H1 (cell line): ENCODE results near the gene CAVIN4. TPM values are rescaled to one million over a fixed set of nuclear protein-coding genes. Genes with fewer than 3 reads are reported as not detected.

Experiments
- ASH2L ChIP-seq: fragments of 200-600, 300-600 bp; sonication (generic); IDR thresholded peaks from one replicate; pipeline ENCODE4 v1.7.1; 2017; ENCODE audit warnings: low read length
- EP300 ChIP-seq, 2 experiments: IDR thresholded peaks; 1 replicate in 1 of 2; 2 replicates in 1 of 2; pipeline ENCODE4 v1.6.1; 2011 to 2012; ENCODE audit warnings: low read depth in 2 of 2, low read length in 2 of 2, mild to moderate bottlenecking in 2 of 2, borderline replicate concordance in 1 of 2, inconsistent platforms in 1 of 2, moderate library complexity in 1 of 2
- HDAC6 ChIP-seq: IDR thresholded peaks from one replicate; pipeline ENCODE4 v1.7.1; 2012; ENCODE audit warnings: low read depth, mild to moderate bottlenecking, inconsistent platforms, low read length, moderate library complexity
- RBBP5 ChIP-seq: IDR thresholded peaks from 2 replicates; pipeline ENCODE4 v1.7.1; 2012; ENCODE audit warnings: low read depth, mild to moderate bottlenecking, inconsistent platforms, low read length, moderate library complexity, borderline replicate concordance
- SAP30 ChIP-seq: fragments of 300-600 bp; sonication (generic); IDR thresholded peaks from 2 replicates; pipeline ENCODE4 v1.7.1; 2012; ENCODE audit warnings: low read length, moderate library complexity, mild to moderate bottlenecking, inconsistent platforms; ENCODE audit not compliant: insufficient read depth, insufficient replicate concordance
- SIRT6 ChIP-seq: IDR thresholded peaks from one replicate; pipeline ENCODE4 v1.7.1; 2012; ENCODE audit warnings: low read length, inconsistent platforms
- YY1 ChIP-seq: IDR thresholded peaks from 2 replicates; pipeline ENCODE4 v1.6.1; 2011; ENCODE audit warnings: low read depth, mild to moderate bottlenecking, low read length
- polyA plus RNA-seq, 7 experiments: library from polyadenylated mRNA; depleted of rRNA in 3 of 7; stranded (reverse) in 5 of 7; unstranded in 2 of 7; fragments of >200 nt in 5 of 7; fragments of 200-250 nt in 2 of 7; gene quantifications; 1 replicate in 5 of 7; 2 replicates in 1 of 7; 4 replicates in 1 of 7; pipeline versions ENCODE4 v1.2.1 to v1.2.3, GENCODE V29; 2011 to 2013; ENCODE audit warnings: missing spikeins in 2 of 7, mixed read lengths in 2 of 7
- total RNA-seq: library from RNA; stranded (reverse); fragmentation: NEBNext Ultra II Directional; extraction: Animal tissue kit (Norgen Biotek cat#: 25700); gene quantifications from 2 replicates; pipeline ENCODE4 v1.2.1, GENCODE V29; 2021

Gene CAVIN4
- total and polyA plus RNA-seq, 2 of the 8 experiments (the other 6 are each of a cell fraction or from before 2014, with no cell fraction given): 2.3 to 9.1 TPM

DNA sequence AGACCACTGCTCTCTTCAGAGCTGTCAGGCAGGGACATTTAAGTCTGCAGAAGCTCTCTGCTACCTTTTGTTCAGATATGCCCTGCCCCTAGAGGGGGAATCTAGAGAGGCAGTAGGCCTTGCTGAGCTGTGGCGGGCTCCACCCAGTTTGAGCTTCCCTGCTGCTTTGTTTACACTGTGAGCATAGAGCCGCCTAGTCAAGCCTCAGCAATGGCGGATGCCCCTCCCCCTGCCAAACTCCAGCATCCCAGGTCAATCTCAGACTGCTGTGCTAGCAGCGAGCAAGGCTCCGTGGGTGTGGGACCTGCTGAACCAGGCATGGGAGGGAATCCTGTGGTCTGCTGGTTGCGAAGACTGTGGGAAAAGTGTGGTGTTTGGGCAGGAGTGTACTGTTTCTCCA lies 59.9 kb downstream of the CAVIN4 start (continued):
- TF ChIP-seq HDAC6: no peak
- TF ChIP-seq SAP30: no peak
- TF ChIP-seq SIRT6: no peak
- peak; percentile 79 for TF ChIP-seq YY1
- TF ChIP-seq ASH2L: no peak
- no peak for TF ChIP-seq EP300 (IDR thresholded peaks at IDR 0.05; ENCODE audit: borderline replicate concordance in 1 of 2, low read depth in 2 of 2, low read length in 2 of 2)
- TF ChIP-seq RBBP5: peak; percentile 71; the same call in 1 of the 2 replicates
- TF ChIP-seq, all 59 proteins: peak for 5

Other genes with a start within 250 kb of the CAVIN4 start
- gene TEX10, start 225.1 kb upstream of the CAVIN4 start, total RNA-seq: 77.6 and 81.0 TPM in 2 replicates
- 25.1 and 46.9 TPM in 2 replicates for gene TEX10, start 225.1 kb upstream of the CAVIN4 start, polyA plus RNA-seq (2011; rRNA removed)
- gene MSANTD3, start 150.9 kb upstream of the CAVIN4 start, total RNA-seq: 39.8 and 41.3 TPM in 2 replicates
- gene MSANTD3, start 150.9 kb upstream of the CAVIN4 start, polyA plus RNA-seq (2011; rRNA removed): 10.4 and 12.0 TPM in 2 replicates
- 67.8 and 68.2 TPM in 2 replicates for gene TMEFF1, start 104.9 kb upstream of the CAVIN4 start, total RNA-seq
- gene TMEFF1, start 104.9 kb upstream of the CAVIN4 start, polyA plus RNA-seq (2011; rRNA removed): 13.5 and 14.4 TPM in 2 replicates